Measurements from ENCODE around the gene COG5.

The COG5 gene

GRCh38 chr7:107269790-107270189, 293.9 kb downstream of the COG5 start:
- no peak for DNase-seq (ENCODE audit: low read depth)
- no peak for TF ChIP-seq CTCF (IDR thresholded peaks at IDR 0.05; ENCODE audit: insufficient read depth, low read depth, low read length, missing control alignments)
- H3K4me3 ChIP-seq (ENCODE audit: low read depth, low read length): no peak overlapping the region

GRCh38 chr7:107268594-107268993, 295.1 kb downstream of the COG5 start:
- H3K4me3 ChIP-seq (ENCODE audit: low read depth, low read length): no peak overlapping the region
- no peak for TF ChIP-seq CTCF (IDR thresholded peaks at IDR 0.05; ENCODE audit: insufficient read depth, low read depth, low read length, missing control alignments)
- no peak for DNase-seq (ENCODE audit: low read depth)

- TF ChIP-seq CTCF (IDR thresholded peaks at IDR 0.05; ENCODE audit: insufficient read depth, low read depth, low read length, missing control alignments): no peak
- no peak for DNase-seq (ENCODE audit: low read depth)
- H3K4me3 ChIP-seq (ENCODE audit: low read depth, low read length): no peak overlapping the region
Observed at GRCh38 chr7:107267138-107267537, 296.6 kb downstream of the COG5 start.

GRCh38 chr7:107264723-107265122, 299.0 kb downstream of the COG5 start:
- no peak overlapping the region for H3K4me3 ChIP-seq (ENCODE audit: low read depth, low read length)
- no peak for TF ChIP-seq CTCF (IDR thresholded peaks at IDR 0.05; ENCODE audit: insufficient read depth, low read depth, low read length, missing control alignments)
- DNase-seq (ENCODE audit: low read depth): no peak

GRCh38 chr7:107262857-107263256, 300.9 kb downstream of the COG5 start:
- no peak for TF ChIP-seq CTCF (IDR thresholded peaks at IDR 0.05; ENCODE audit: insufficient read depth, low read depth, low read length, missing control alignments)
- DNase-seq (ENCODE audit: low read depth): no peak
- H3K4me3 ChIP-seq (ENCODE audit: low read depth, low read length): no peak overlapping the region

GRCh38 chr7:107258737-107259136, 305.0 kb downstream of the COG5 start:
- H3K4me3 ChIP-seq (ENCODE audit: low read depth, low read length): no peak overlapping the region
- TF ChIP-seq CTCF (IDR thresholded peaks at IDR 0.05; ENCODE audit: insufficient read depth, low read depth, low read length, missing control alignments): no peak
- no peak for DNase-seq (ENCODE audit: low read depth)

GRCh38 chr7:107255602-107256001, 308.1 kb downstream of the COG5 start:
- no peak overlapping the region for H3K4me3 ChIP-seq (ENCODE audit: low read depth, low read length)
- TF ChIP-seq CTCF (IDR thresholded peaks at IDR 0.05; ENCODE audit: insufficient read depth, low read depth, low read length, missing control alignments): no peak
- DNase-seq (ENCODE audit: low read depth): no peak

Measured in GM12865 (cell line).